ENCODE measurements around the gene RPL27. TPM values are rescaled to one million over a fixed set of nuclear protein-coding genes. Genes with fewer than 3 reads are reported as not detected.

RPL27 gene
- total and polyA plus RNA-seq, 2 of the 13 experiments (the other 11 are each of a cell fraction or from before 2014, with no cell fraction given) = 1,585 to 5,840 TPM

DNA sequence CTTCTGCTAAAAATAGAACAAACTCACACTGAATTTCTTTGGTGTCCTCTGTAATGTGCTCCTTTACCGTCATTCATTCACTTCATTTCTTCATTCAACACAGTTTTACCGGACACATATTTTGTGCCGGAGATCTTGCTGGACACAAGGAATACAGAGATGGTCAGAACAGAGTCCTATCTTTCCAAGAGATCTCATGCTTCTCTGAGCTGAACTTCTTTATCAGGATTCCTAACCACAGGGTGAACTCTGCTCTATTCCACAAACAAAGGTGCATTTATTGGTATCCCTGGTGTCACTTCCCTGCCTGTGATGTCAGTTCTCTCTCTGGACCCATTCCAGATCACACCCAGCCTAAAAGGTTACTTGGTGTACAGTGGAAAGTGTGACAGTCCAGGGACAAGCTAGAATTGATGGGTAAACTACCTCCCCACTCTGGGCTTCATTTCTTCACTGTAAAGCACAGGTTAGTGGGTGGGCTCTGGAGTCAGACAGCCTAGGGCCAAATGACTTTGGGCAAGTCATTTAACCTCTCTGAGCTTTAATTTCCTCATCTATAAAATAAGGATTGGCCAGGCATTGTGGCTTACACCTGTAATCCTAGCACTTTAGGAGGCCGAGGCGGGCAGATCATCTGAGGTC lies 12.6 kb downstream of the RPL27 start (continued):
- peak; percentile 19; the same call in 1 of the 2 replicates for TF ChIP-seq ZMYM4 (CRISPR knock-in tag; IDR thresholded peaks at IDR 0.05)
- peak; percentile 17; the same call in 1 of the 2 replicates for TF ChIP-seq REPIN1 (CRISPR knock-in tag; IDR thresholded peaks at IDR 0.05; ENCODE audit: borderline replicate concordance, low read depth)
- TF ChIP-seq SOX6 (IDR thresholded peaks at IDR 0.05) = no peak
- TF ChIP-seq SOX6 (CRISPR knock-in tag; IDR thresholded peaks at IDR 0.05) = peak; percentile 89
- no peak for TF ChIP-seq GABPA (IDR thresholded peaks at IDR 0.05; ENCODE audit: low read depth, low read length)
- peak; percentile 41 for TF ChIP-seq GABPA (CRISPR knock-in tag; IDR thresholded peaks at IDR 0.05; ENCODE audit: low read depth)
- peak; percentile 63 for TF ChIP-seq CEBPG (CRISPR knock-in tag; IDR thresholded peaks at IDR 0.05)
- peak; percentile 29; the same call in 1 of the 2 replicates for TF ChIP-seq KDM1A (CRISPR knock-in tag; IDR thresholded peaks at IDR 0.05)
- no peak for TF ChIP-seq ZNF629 (CRISPR knock-in tag; conservative IDR thresholded peaks at IDR 0.05)
- no peak for TF ChIP-seq ZNF501 (CRISPR knock-in tag; IDR thresholded peaks at IDR 0.05)
- peak; percentile 97 for TF ChIP-seq SAP130 (CRISPR knock-in tag; IDR thresholded peaks at IDR 0.05; ENCODE audit: low read depth)
- peak; percentile 69; the same call in 1 of the 2 replicates for TF ChIP-seq SIX4 (CRISPR knock-in tag; IDR thresholded peaks at IDR 0.05)
- TF ChIP-seq CC2D1A (CRISPR knock-in tag; IDR thresholded peaks at IDR 0.05) = 0 out of 2 replicates have a peak, but pooled peaks have one; percentile 64
- TF ChIP-seq, protein P1, sequence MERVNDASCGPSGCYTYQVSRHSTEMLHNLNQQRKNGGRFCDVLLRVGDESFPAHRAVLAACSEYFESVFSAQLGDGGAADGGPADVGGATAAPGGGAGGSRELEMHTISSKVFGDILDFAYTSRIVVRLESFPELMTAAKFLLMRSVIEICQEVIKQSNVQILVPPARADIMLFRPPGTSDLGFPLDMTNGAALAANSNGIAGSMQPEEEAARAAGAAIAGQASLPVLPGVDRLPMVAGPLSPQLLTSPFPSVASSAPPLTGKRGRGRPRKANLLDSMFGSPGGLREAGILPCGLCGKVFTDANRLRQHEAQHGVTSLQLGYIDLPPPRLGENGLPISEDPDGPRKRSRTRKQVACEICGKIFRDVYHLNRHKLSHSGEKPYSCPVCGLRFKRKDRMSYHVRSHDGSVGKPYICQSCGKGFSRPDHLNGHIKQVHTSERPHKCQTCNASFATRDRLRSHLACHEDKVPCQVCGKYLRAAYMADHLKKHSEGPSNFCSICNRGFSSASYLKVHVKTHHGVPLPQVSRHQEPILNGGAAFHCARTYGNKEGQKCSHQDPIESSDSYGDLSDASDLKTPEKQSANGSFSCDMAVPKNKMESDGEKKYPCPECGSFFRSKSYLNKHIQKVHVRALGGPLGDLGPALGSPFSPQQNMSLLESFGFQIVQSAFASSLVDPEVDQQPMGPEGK (CRISPR knock-in tag; IDR thresholded peaks at IDR 0.05) = peak; percentile 82
- TF ChIP-seq, protein P2, sequence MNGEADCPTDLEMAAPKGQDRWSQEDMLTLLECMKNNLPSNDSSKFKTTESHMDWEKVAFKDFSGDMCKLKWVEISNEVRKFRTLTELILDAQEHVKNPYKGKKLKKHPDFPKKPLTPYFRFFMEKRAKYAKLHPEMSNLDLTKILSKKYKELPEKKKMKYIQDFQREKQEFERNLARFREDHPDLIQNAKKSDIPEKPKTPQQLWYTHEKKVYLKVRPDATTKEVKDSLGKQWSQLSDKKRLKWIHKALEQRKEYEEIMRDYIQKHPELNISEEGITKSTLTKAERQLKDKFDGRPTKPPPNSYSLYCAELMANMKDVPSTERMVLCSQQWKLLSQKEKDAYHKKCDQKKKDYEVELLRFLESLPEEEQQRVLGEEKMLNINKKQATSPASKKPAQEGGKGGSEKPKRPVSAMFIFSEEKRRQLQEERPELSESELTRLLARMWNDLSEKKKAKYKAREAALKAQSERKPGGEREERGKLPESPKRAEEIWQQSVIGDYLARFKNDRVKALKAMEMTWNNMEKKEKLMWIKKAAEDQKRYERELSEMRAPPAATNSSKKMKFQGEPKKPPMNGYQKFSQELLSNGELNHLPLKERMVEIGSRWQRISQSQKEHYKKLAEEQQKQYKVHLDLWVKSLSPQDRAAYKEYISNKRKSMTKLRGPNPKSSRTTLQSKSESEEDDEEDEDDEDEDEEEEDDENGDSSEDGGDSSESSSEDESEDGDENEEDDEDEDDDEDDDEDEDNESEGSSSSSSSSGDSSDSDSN (CRISPR knock-in tag; IDR thresholded peaks at IDR 0.05) = 0 out of 2 replicates have a peak, but pooled peaks have one; percentile 60
- TF ChIP-seq ZNF772 (CRISPR knock-in tag; IDR thresholded peaks at IDR 0.05) = peak; percentile 80; the same call in 1 of the 2 replicates
- no peak for TF ChIP-seq MBNL3 (CRISPR knock-in tag; conservative IDR thresholded peaks at IDR 0.05)
- peak; percentile 88 for TF ChIP-seq MED1 (CRISPR knock-in tag; IDR thresholded peaks at IDR 0.05)
- peak; percentile 79 for TF ChIP-seq TBX3 (IDR thresholded peaks at IDR 0.05; ENCODE audit: borderline replicate concordance)
- TF ChIP-seq CAMTA2 (CRISPR knock-in tag; IDR thresholded peaks at IDR 0.05; ENCODE audit: borderline replicate concordance) = no peak
- TF ChIP-seq, protein P3, sequence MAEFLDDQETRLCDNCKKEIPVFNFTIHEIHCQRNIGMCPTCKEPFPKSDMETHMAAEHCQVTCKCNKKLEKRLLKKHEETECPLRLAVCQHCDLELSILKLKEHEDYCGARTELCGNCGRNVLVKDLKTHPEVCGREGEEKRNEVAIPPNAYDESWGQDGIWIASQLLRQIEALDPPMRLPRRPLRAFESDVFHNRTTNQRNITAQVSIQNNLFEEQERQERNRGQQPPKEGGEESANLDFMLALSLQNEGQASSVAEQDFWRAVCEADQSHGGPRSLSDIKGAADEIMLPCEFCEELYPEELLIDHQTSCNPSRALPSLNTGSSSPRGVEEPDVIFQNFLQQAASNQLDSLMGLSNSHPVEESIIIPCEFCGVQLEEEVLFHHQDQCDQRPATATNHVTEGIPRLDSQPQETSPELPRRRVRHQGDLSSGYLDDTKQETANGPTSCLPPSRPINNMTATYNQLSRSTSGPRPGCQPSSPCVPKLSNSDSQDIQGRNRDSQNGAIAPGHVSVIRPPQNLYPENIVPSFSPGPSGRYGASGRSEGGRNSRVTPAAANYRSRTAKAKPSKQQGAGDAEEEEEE (CRISPR knock-in tag; IDR thresholded peaks at IDR 0.05; ENCODE audit: borderline replicate concordance) = peak; percentile 14; the same call in 1 of the 2 replicates
- TF ChIP-seq TFAP4 (IDR thresholded peaks at IDR 0.05; ENCODE audit: borderline replicate concordance, low read depth) = peak; percentile 59; the same call in 1 of the 2 replicates
- TF ChIP-seq NONO (IDR thresholded peaks at IDR 0.05) = no peak
- peak; percentile 78; the same call in 1 of the 2 replicates for TF ChIP-seq NONO (CRISPR knock-in tag; conservative IDR thresholded peaks at IDR 0.05)
- peak; percentile 93 for TF ChIP-seq GATAD2A (CRISPR knock-in tag; IDR thresholded peaks at IDR 0.05)
- peak; percentile 98 for TF ChIP-seq CBFB (CRISPR knock-in tag; IDR thresholded peaks at IDR 0.05)

Data from HepG2 (cell line).